Prostate gland (tissue), 2 donors: ENCODE results near the gene RNF123. TPM values are rescaled to one million over a fixed set of nuclear protein-coding genes. Genes with fewer than 3 reads are reported as not detected.

Experiments
- DNase-seq: peaks from one replicate; pipeline ENCODE4 v3.0.0-alpha.2; 2019; ENCODE audit warnings: low spot score
- H3K27ac ChIP-seq, 2 donors: fragments of 200-600 bp; sonication (generic); 2 replicates each; pipeline ENCODE4 v1.5.1; 2017 to 2019
- H3K27me3 ChIP-seq: fragments of 200-600 bp; sonication (generic); replicated peaks from 2 replicates; pipeline ENCODE4 v1.5.1; 2019; ENCODE audit not compliant: insufficient read depth
- H3K36me3 ChIP-seq, 2 donors: fragments of 200-600 bp; sonication (generic); 1 replicate in 1 of 2; 2 replicates in 1 of 2; pipeline versions ENCODE4 v1.5.1 to v1.8.1; 2017 to 2019
- H3K4me1 ChIP-seq: fragments of 200-600 bp; sonication (generic); replicated peaks from 2 replicates; pipeline ENCODE4 v1.5.1; 2019
- H3K4me3 ChIP-seq, 2 donors: fragments of 200-600 bp; sonication (generic); 2 replicates each; pipeline ENCODE4 v1.5.1; 2017 to 2019
- H3K9me3 ChIP-seq: fragments of 200-600 bp; sonication (generic); 2 replicates; pipeline ENCODE4 v1.5.1; 2017
- POLR2A ChIP-seq: fragments of 450-650 bp; IDR thresholded peaks from one replicate; pipeline ENCODE4 v1.6.1; 2016; ENCODE audit warnings: antibody characterized with exemption, mild to moderate bottlenecking
- POLR2AphosphoS5 ChIP-seq: sonication (generic); formaldehyde crosslinking; IDR thresholded peaks from one replicate; pipeline ENCODE4 v1.6.1; 2017; ENCODE audit warnings: antibody characterized with exemption
- WGBS: methylation state at CpG from one replicate; pipeline ENCODE4 v1.1.5; 2018; 5-methylcytosine and 5-hydroxymethylcytosine counted together
- intact Hi-C: fragments of 100-400 bp; cut with DNase I; formaldehyde crosslinking; loops from one replicate; pipeline ENCODE4 v1.14.2; 2022
- total RNA-seq, 2 donors: library from RNA; depleted of rRNA; stranded (reverse); fragments of >200 nt; gene quantifications; one replicate each; pipeline ENCODE4 v1.1.0, GENCODE V29; 2016
- TF ChIP-seq, protein P1 (sequence below), 4 experiments: fragments of 200-600 bp in 2 of 4; fragments of 450-650 bp in 2 of 4; sonication (generic) in 2 of 4; IDR thresholded peaks; 1 replicate in 3 of 4; 2 replicates in 1 of 4; pipeline ENCODE4 v1.5.1; 2016 to 2019; ENCODE audit warnings: antibody characterized with exemption in 4 of 4, mild to moderate bottlenecking in 2 of 4, moderate library complexity in 2 of 4

RNF123 gene
- total RNA-seq, 2 donors from 2014 or later, result 24.9 to 58.3 TPM

DNA sequence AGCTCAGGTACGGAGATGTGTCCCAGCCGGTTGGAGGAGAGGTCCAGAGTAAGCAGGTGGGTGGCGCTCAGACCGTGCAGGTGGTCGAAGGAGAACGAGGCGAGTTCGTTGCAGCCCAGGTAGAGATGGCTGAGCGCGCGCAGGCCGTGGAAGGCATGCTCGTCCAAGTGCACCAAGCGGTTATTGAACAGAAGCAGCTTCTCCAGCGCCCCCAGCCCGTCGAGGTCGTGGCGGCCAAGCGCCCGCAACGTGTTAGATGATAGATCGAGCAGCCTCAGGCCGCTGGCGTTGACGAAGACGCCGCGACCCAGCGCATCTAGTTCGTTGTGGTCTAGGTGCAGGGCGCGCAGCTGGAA lies 29.5 kb downstream of the RNF123 start:
- no peak for DNase-seq
- Histone ChIP-seq H3K36me3 (peaks cover 0 to 5% of the 10 kb centered on the region in 2 donors), H3K9me3 (no peaks in the 10 kb centered on the region), H3K27ac (no peak overlapping the region), H3K4me3 (peak overlapping the region; percentile 26 to 45), H3K4me1 (peaks cover 13% of the 10 kb centered on the region), H3K27me3 (no peaks in the 10 kb centered on the region)
- 13% methylated on average over 33 of the region's 33 CpGs for WGBS
- TF ChIP-seq POLR2A (no peak), POLR2AphosphoS5 (no peak)
- TF ChIP-seq, protein P1, sequence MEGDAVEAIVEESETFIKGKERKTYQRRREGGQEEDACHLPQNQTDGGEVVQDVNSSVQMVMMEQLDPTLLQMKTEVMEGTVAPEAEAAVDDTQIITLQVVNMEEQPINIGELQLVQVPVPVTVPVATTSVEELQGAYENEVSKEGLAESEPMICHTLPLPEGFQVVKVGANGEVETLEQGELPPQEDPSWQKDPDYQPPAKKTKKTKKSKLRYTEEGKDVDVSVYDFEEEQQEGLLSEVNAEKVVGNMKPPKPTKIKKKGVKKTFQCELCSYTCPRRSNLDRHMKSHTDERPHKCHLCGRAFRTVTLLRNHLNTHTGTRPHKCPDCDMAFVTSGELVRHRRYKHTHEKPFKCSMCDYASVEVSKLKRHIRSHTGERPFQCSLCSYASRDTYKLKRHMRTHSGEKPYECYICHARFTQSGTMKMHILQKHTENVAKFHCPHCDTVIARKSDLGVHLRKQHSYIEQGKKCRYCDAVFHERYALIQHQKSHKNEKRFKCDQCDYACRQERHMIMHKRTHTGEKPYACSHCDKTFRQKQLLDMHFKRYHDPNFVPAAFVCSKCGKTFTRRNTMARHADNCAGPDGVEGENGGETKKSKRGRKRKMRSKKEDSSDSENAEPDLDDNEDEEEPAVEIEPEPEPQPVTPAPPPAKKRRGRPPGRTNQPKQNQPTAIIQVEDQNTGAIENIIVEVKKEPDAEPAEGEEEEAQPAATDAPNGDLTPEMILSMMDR (IDR thresholded peaks at IDR 0.05), result no peak
- intact Hi-C loops, result no loop called here

DNA sequence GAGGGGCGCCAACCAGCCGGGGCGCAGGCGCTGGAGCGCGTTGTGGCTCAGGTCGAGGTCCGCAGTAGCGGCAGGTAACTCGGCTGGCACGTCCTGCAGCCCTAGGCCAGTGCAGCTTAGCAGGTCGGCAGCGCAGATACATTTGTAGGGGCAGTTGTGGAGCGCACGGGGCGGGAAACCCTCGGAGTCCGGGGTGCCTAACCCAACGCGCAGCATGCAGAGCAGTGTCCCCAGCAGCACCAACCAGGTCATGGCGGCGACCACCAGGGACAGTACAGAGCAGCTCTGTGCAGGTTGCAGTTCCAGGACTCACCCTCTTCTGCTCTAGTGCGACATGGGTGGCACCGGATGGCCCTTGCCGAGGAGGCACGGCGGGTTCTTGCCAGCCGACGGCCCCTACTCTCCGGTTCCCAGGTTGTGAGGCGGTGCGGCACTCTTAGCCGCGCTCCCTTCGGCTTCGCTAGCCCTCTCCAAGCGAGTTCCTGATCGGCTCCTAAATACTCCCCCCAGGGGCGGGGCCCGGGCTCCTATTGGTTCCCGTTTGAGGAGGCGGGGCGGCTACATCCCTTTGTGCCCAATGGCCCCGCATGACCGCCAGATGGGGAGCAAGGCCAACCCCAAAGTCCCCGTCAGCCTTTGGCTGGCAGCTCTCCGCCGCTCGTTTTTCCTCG lies 30.0 kb downstream of the RNF123 start, which contains the start of gene AMIGO3:
AMIGO3 (minus strand) TSS at position 471 of the 671 bp plus-strand sequence; CDS start at position 252, 219 bp downstream.
- Histone ChIP-seq H3K4me1 (peaks cover 15% of the 10 kb centered on the region), H3K27me3 (no peaks in the 10 kb centered on the region), H3K9me3 (no peaks in the 10 kb centered on the region), H3K27ac (peak within 1 kb of the TSS; percentile 2 to 56), H3K36me3 (peaks cover 0 to 5% of the 10 kb centered on the region in 2 donors), H3K4me3 (peak within 1 kb of the TSS; percentile 26 to 45)
- peak; percentile 96 for DNase-seq
- intact Hi-C loops, result no loop called here
- under 1% methylated on average over 36 of the region's 50 CpGs for WGBS
- TF ChIP-seq POLR2A (peak; percentile 96), POLR2AphosphoS5 (peak; percentile 99)
- TF ChIP-seq, protein P1 (IDR thresholded peaks at IDR 0.05), result peak in 3 of 4 experiments; percentile 33 to 65 (median 50)

DNA sequence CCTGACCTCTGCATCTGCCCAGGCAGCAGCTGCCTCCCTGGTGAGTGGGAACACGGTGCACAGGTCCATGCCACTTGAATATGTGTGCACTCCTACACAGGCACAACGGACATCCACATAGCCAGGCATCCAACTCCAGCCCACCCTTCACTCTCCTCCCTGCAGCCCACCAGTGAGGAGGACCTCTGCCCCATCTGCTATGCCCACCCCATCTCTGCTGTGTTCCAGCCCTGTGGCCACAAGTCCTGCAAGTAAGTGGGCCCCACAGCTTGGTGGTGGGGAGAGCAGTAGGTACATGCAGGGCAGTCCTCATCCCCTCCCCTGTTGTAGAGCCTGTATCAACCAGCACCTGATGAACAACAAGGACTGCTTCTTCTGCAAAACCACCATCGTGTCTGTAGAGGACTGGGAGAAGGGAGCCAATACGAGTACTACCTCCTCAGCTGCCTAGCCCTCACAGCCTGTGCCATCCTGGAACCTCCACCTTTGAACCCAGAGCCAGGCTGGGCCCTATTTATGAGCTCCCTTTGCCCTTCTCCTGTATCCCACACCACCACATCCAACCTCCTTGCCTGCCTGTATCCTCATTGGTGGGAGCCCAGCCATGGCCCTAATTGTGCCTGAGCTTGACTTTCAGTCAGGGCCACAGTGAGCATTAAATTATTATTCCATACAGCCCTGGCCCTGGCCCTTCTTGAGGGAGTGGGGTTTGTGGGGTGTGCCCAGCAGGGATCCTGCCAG lies 31.7 kb downstream of the RNF123 start:
- no peak overlapping the region for H3K4me3 ChIP-seq
- H3K36me3 ChIP-seq, result peaks cover 0 to 5% of the 10 kb centered on the region in 2 donors
- H3K27me3 ChIP-seq, result no peaks in the 10 kb centered on the region
- H3K4me1 ChIP-seq, result peaks cover 20% of the 10 kb centered on the region
- H3K27ac ChIP-seq, result no peak overlapping the region
- H3K9me3 ChIP-seq, result no peaks in the 10 kb centered on the region
- TF ChIP-seq POLR2AphosphoS5 (no peak), POLR2A (no peak)
- TF ChIP-seq, protein P1 (IDR thresholded peaks at IDR 0.05), result no peak
- intact Hi-C loops, result loop anchor here (5.0 kb wide), 1 partner anchor 66 kb away; the partner anchor contains the start of gene IP6K1
- WGBS, result 54% methylated on average over 4 of the region's 4 CpGs
- DNase-seq, result no peak

DNA sequence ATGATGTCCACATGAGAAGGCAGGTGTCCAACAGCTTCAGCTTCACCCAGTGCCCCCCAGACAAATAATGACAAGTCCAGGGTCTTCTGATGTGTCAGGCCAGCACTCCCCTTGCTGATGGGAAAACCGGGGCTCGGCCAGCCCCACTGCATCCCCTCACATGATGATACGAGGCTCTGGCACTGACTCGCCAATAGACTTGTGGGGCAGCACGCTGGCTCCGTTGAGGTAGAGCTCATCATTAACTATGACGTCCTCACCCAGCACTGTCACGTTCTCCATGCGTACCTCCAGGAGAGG lies 32.2 kb downstream of the RNF123 start:
- H3K27me3 ChIP-seq, result no peaks in the 10 kb centered on the region
- TF ChIP-seq POLR2AphosphoS5 (no peak), POLR2A (no peak)
- TF ChIP-seq, protein P1 (IDR thresholded peaks at IDR 0.05), result no peak
- H3K27ac ChIP-seq, result no peak overlapping the region
- H3K36me3 ChIP-seq, result peaks cover 0 to 5% of the 10 kb centered on the region in 2 donors
- H3K4me3 ChIP-seq, result no peak overlapping the region
- H3K9me3 ChIP-seq, result no peaks in the 10 kb centered on the region
- DNase-seq, result no peak
- intact Hi-C loops, result loop anchor here (5.0 kb wide), 1 partner anchor 66 kb away; the partner anchor contains the start of gene IP6K1
- H3K4me1 ChIP-seq, result peaks cover 20% of the 10 kb centered on the region
- 69% methylated on average over 9 of the region's 9 CpGs for WGBS
